Measurements from ENCODE around the gene ZNG1E. TPM values are rescaled to one million over a fixed set of nuclear protein-coding genes. Genes with fewer than 3 reads are reported as not detected.
"Not testable (repeated sequence)": the region's sequence is repeated elsewhere in the genome, so short reads cannot be mapped to it uniquely, and the experiment has no call there.

The ZNG1E gene
- polyA plus RNA-seq, 2 of the 4 experiments (the other 2 are of a cell fraction) = 81.0 to 118 TPM

DNA sequence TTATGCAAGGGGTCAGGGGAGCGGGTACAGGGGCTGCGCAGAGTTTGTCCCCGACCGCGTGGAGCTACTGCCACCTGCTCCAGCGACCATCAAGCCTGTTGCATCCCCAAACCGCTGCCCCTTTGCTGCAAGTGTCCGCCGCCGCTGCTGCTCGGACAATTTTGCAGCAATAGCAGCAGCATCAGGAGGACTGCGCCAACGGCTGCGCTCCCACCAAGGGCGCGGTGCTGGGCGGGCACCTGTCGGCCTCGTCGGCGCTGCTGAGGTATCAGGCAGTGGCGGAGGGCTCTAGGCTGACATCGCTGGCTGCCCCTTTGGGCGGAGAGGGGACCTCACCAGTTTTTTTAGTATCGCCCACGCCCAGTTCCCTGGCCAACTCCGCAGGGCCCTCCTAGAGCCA, 62.4 kb downstream of the ZNG1E start:
- H3K27ac ChIP-seq; H3K4me2 ChIP-seq; FAIRE-seq; POLR2A ChIA-PET; H3K4me3 ChIP-seq; ATAC-seq; H3K4me1 ChIP-seq; H3K9me3 ChIP-seq; DNase-seq (ENCODE audit: low read depth in 1 of 2, low spot score in 1 of 2); CTCF ChIA-PET: not testable (repeated sequence)
- WGBS (ENCODE audit: missing lambda C conversion rate) = 73% methylated on average over 6 of the region's 27 CpGs

Other genes starting within 250 kb of the ZNG1E start
- 0.04 TPM in 1 of 2 replicates, not detected in the other for gene FOXD4L4, start 61.2 kb downstream of the ZNG1E start, polyA plus RNA-seq (2011; rRNA removed)
- gene FOXD4L4, start 61.2 kb downstream of the ZNG1E start, polyA plus RNA-seq (2017; fragmentation: RNase III; extraction: RNeasy Plus Mini Kit Qiagen cat#74134 plus additional on column Dnase treatment) = 0.05 to 0.09 TPM in 2 of 3 replicates, not detected in the other